HG02885 (cell line): ENCODE measurements around the gene ZNF507.
A peak's percentile ranks its signal among the peaks of the same experiment; 100 is the strongest.

Experiments used
- ATAC-seq: cut with Tn5 transposase; IDR thresholded peaks from one replicate; pipeline ENCODE4 v1.9.1; 2021; ENCODE audit warnings: mild to moderate bottlenecking; ENCODE audit not compliant: unreplicated experiment, poor library complexity

ZNF507 gene

DNA sequence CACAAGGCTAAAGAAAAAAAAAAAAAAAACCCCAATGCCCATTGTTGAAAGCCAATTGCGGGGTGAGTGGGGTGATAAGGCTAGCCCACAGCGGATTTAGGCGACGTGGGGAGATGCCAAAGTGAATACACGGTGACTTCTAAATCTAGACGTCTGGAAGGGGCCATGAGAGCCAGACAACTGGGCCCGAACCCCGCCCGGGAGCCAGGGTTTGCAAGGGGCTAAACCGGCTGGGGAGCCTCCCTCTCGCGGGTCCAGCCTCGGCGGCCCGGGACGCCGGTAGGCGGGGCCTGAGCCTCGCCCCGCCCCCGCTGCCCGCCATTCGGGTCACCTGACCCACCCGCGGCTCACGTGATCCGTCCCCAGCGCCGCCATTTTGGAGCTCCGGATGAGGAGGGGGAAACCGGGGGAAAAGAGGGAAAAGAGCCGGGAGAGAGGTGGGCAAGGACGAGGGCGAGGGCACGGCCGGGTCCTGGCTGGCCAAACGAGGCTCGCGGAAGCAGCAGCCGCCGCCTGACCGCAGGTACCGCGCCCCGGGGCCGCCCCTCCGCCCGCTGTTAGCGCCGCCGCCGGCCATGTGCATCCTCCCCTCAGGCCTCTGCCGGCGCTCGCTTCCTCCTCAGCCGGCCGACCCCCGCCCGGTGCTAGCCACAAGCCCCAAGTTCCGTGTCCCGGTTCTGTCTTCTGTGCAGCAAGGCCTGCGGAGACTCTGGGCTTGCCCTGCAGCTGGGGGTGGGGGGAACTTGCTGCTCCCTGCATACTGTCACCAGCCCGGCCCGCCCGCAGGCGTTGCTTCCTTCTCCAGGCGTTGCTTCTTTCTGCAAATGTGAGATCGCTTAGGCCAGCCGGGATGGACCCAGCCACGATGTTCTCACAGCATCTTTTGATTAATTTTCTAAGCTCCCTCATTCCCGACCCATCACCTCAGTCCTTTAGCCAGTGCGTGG is at the start of gene ZNF507:
ZNF507 (plus strand) TSS at position 350 of the 947 bp plus-strand sequence. CDS start 7,221 bp downstream, outside the sequence.
- ATAC-seq, result peak; percentile 91

DNA sequence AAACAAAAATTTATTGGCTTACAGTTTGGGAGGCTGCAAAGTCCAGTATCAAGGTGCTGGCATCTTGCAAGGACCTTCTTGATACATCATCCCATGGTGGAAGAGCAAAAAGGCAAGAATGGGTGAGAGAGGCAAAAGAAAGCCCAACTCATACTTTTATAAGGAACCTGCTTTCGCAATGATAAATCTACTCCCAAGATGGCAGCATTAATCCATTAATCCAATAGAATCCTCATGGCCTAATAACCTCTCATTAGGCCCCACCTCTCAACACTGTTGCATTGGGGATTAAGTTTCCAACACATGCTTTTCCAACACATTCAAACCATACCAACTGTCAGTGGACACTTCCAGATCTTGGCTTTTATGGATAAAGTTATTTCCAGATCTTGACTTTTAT is 48.7 kb upstream of the ZNF507 start:
- ATAC-seq, result no peak

DNA sequence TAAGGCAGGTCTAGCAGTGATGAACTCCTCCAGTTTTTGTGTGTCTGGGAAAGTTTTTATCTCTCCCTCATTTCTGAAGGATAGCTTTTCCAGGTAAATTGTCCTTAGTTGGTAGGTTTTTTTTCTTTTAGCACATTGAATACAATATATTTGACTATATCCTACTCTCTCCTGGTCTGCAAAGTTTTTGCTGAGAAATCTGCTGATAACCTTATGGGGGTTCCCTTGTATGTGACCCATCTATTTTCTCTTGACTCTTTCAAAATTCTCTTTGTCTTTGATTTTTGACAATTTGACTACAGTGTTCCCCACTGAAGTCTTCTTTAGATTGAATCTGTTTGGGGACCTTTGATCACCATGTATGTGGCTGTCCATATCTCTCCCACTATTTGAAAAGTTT is 42.6 kb upstream of the ZNF507 start:
- ATAC-seq, result no peak

DNA sequence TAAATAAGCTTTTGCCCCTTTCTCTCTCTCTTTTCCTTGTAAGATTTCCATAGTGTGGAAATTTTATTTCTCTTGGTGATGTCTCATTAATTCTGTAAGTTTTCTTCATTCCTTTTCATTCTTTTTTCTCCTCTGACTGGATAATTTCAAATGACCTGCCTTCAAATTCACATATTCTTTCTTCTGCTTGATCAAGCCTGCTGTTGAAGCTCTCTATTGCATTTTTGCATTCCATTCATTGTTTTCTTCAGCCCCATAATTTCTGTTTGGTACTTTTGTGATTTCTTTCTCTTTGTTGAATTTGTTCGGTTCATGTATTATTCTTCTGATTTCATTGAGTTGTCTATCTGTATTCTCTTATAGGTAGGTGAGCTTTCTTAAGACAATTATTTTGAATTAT is 42.2 kb upstream of the ZNF507 start:
- ATAC-seq, result no peak

DNA sequence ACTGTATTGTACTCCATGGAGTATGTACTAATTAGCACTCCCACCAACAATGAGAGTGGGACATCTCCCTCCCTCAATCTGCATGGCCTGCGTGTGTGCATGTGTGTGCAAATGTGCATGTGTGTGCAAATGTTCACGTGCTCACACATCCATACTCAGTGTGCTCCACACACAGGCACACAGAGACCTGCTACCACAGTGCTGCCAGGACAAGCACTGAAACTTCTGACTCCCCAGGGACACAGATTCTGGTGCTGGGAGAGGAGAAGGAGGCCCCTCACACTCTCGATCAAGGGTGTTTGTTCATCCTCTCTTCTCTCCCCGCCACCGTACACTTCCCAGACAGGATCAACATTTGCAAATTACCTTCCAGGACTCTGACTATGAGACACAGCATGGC is 37.8 kb upstream of the ZNF507 start:
- no peak for ATAC-seq

DNA sequence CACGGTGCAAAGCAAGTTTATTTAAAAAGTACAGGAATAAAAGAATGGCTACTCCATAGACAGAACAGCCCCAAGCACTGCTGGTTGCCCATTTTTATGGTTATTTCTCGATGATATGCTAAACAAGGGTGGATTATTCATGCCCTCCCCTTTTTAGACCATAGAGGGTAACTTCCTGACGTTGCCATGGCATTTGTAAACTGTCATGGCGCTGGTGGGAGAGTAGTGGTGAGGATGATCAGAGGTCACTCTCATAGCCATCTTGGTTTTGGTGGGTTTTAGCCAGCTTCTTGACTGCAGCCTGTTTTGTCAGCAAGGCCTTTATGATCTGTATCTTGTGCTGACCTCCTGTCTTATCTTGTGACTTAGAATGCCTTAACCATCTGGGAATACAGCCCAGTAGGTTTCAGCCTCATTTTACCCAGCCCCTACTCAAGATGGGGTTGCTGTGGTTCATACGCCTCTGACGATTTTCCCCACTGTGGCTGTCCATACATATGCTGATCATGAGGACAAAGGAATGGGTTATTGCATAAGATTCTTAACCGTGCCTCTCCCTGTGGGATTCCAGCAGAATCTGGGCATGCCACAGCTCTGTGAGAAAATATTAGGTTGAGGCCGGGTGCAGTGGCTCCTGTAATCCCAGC is 36.9 kb upstream of the ZNF507 start:
- ATAC-seq, result no peak

DNA sequence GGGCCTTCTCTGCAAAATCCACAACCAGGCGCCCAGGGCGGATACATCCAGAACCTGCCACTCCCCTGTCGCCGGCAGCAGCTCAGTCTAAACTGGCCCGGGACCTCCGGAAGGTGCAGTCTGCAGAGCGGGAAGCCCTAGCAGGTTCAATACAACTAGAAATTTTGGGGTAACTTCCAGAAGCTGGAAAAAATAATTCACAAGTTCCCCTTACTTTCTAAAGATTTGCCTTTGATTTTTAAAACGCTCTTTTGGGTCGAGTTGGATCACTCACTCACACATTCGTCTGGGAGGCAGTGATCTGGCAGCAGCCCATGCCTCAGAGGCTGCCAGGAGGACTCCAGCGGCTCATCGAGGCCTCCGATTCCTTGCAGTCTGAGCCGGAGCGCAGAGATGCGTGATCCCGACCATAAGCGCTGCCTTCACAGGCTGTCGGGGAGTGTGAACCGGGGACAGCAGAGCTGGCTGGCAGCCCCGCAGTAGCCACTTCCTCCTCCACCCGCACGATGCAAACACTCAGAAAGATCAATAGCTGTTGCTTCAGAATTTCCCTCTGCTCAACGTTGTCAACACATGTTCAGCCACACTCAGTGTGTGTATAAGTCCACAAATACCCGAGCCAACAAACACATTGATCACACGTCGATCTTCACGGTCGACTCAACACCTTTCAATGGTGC is 35.6 kb upstream of the ZNF507 start:
- ATAC-seq, result no peak

DNA sequence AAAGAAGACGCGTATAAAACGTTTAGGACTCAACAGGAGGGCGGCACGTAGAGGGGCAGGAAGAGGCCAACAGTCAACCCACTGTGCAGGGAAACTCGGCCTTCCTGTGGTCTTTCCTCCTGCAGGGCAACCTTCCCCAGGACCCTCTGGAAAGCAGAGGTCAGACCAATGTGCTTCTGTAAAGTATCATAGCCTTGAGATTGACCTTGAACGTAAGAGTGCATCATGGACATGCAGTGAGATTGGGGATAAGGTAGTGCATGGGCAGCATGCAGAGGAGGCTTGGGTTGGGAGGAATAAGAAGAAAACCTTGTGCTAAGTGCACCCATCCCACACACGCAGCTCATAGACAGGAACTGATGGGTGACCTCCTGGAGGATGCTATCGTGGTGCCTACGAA is 34.0 kb upstream of the ZNF507 start:
- ATAC-seq, result no peak

DNA sequence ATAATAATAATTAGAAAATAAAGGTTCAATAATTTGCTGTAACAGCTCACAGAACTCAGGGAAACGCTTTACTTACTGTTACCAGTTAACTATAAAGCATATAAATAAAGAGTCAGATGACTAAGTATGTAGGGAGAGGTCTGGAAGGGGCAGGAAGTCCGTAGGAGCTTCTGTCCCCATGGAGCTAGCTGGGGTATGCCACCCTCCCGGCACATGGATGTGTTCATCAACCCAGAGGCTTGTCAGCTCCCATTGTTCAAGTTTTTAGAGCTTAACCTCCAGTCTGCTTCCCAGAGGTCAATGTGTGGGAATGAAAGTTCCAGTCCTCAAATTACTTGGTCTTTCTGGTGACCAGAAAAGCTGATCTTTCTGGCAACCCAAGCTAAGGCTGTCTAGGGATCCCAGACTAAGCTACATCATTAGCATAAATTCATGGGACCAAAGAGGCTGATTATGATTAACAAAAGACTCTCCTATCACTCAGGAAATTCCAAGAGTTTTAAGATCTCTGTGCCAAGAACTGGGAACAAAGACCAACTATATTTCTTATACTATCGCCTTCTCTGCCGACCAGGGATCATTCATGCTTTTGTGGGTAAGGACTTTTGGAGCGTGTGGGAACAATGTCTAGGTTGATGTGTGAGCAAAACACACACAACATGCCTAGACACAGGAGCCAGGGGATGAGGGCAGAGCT is 31.7 kb upstream of the ZNF507 start:
- no peak for ATAC-seq

DNA sequence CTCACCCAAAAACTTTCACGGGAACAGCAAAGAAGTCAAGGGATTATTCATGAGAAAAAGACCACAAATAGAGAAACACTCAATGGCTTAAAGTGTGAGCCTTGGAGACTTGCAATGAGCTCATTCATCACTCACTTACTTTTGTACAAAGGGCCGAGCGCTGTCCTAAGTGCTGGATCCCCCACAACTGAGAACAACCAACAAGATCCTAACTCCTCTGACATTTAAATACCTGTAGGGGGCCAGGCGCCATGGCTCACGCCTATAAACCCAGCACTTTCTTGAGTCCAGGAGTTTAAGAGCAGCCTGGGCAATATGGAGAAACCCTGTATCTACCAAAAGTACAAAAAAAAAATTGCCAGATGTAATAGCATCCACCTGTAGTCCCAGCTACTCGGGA is 29.4 kb upstream of the ZNF507 start:
- ATAC-seq, result no peak

DNA sequence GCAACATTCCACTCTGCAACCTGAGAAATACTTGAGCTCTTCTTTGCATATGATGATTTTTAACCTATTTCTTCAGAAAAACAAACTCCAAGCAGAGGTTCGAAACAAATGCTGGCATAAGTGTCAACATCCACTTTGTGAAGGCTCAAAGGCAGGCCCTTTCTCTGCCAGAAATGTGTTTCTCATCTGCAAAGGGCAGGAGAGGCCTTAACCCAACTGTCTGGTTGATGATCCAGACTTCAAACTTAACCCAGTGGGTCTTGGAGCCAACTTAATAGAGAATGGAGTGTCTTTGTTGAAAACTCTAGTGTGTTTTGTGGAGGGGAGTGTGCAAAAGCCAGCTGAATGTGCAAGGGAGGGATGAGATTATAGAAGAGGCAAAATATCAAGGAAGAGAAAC is 28.3 kb upstream of the ZNF507 start:
- ATAC-seq, result no peak

DNA sequence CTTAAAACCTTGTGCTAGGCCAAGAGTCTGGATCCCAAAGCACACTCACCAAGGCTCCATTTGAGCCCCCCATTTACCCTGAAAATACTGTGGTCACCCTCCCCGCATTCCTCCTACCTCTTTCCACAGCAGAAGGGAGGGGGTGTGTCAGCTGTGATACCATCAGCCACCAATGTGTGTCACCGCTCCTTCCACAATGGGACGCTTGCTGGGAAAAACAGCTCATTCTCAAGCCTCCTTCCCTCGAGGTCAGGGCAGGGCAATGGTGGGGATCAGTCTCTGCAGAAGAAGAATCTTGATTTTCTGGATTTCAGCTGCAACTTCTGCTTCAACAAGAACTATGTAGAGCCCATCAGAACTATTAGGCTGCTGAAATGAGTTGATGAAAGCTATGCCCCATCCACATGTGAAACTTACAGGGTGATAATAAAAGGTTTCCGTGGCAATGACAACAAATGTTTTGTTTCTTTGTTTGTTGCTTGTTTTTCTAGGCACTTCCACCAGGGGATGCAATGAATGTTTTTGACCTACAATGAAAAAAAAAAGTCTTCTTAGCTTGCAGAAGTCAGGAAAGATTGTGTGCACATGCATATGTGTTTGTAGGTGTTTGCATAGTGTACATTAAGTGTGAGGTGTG is 26.4 kb upstream of the ZNF507 start:
- no peak for ATAC-seq

DNA sequence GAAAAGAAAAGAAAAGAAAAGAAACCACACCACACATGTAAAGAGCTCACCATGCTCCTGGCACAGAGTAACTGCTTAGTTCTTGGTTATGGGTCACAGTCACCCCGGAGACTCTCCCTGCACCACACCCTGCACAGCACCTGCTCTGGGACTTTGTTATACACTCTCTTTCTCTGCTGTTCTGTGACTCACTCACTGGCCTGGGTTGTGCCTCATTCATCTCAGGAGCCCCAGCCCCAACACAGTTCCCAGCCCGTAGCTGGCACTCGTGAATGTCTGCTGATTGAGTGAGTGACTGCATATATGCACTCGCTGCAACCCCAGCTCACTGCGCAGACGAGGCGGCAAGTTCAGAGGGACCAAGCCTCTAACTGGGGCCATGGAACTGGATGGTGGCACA is 22.9 kb upstream of the ZNF507 start:
- ATAC-seq, result no peak

DNA sequence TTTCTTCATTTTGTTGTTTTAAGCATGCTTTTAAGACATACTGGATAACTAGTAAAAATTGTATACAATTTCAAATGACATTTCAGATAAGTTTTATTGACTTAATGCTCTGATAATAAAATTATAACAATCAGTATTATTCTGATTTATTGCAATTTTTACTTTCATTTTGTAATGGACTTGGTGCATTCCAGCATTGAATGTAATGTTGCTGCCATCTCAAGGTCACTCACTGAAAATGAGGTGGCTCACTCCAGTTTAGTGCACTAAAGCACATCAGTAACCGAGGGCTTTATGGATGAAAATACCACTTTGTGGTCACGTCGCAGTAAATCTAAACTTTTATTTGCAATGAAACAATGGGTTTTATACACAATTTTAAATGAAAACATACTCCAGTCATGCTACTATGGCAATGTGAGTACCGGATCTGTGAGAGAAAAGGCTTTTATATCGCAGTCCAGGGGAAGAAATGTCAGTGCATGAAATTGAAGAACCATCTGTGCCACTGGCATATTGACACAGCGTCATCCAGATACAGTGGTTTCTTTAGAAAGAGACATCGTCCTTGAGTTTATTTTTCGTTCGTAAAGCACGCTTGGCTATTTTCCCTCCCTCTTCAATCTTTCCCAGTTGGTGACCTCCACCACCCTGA is 20.7 kb upstream of the ZNF507 start:
- ATAC-seq, result no peak

DNA sequence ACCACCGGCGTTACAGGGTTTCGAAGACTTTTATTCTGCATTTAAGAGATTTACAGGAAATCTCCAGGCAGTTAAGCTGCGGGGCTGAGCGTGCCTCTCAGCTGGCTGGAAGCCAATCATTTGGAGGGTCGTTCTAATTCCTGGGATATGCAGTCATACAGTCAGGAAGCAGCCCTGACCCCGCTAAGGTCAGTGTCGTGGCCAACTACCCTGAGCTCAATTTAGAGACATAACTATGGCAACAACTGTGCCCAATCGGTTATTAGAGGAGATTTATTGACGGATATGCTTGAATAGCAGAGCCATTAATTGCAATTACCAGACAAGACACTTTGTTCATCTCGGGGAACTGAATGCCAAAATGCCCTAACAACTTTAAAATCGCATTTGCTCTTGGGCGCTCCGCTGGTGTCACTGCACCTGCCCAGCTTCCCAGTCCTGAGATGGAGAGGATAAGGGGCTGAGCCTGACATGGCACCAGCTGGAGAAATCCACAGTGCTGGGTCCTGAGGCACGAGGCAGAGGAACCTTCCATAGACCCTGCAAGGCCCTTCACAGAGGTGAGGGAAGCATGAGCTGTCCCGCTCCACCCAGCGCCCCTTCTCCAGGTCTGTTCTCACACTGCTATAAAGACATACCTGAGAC is 15.1 kb upstream of the ZNF507 start:
- no peak for ATAC-seq

DNA sequence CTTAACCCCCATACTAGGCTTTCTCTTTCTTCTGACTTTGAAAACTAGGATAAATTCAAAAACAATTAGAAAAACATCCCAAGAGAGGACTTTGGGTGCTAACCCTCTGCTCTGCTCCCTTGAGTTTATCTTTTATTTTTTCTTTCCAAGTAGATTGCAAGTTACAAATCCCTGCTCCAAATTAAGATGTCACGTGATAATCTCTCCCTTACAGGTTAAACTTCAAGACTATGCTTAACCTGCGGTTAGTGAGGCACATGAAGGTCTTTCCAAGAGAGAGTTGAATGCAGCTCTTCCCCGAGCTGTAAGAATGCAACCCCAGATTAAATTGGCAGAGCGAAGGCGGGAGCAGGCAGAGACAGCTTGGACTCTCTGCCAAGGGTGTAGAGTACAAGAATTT is 12.2 kb upstream of the ZNF507 start:
- ATAC-seq, result no peak

DNA sequence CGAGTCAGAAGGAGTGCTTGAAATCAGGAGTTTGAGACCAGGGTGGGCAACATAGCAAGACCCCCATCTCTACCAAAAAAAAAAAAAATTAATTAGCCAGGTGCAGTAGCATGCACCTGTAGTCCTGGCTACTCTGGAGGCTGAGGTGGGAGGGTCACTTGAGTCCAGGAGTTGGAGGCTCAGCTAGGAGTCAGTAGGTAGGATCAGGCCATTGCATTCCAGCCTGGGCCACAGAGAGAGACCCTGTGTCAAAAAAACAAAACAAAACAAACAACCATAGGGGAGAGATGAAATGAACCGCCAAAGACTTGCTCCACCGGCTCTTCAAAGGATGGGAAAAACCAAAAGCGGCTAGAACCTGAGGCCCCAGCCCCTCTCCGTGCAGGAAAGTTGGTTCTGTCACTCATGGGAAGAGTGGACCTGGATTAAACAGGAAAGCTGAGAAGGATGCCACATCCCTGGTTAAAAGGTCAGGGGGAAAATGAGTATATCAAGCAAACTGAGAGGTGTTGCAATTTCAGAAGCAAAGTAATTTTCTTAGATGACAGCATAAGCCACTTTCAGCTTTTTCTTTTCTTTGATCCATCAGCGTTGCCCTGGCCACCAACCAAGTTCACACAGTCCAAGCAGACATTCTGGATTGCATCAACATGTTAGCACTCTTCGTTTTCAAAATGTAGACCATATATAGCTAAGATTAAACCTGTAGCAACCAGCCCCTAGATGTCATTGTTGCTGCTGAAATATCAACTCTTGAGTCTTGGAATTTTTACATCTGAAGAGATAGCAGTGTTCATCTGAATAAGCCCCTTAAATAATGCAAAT is 8.9 kb upstream of the ZNF507 start:
- ATAC-seq, result no peak

DNA sequence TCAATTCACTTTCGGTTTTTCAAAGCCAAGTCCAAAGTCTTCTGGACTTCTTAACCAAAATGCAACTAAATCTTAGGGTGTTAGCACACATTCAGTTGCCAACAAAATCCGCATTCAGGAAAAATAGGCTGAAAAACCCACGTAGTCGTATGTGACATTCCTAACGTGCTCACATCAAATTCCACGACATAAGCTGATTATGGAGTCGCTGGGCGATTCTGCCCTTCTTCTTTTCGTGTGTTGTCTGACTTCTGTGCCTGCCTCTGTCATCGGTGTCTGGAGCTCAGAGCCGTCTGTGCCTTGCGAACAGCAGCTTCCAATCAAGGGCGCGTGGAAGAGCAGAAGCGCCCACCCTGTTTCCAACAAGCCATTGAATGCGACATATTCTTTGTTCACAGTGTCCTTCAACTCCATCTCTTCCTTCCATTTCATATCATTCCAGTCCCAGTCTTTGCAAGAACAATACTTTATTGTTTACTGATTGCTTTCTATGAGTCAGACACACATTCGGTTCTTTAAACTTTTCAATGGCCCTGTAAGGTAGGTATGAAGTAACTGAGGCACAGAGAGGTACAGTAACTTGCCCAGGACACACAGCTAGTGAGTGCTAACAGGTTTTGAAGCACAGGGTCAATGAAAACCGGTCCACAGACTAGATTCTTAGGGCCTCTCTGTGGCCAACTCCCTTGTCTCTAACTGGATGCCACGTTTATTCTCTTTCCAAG is 8.2 kb upstream of the ZNF507 start:
- no peak for ATAC-seq
